ENCODE results near the gene VAPB. TPM values are rescaled to one million over a fixed set of nuclear protein-coding genes. Genes with fewer than 3 reads are reported as not detected.

Gene VAPB
- polyA plus RNA-seq, 1 donor from 2014 or later, result 32.5 TPM

GRCh38 chr20:58382096-58382495 is 6.9 kb upstream of the VAPB start:
- Histone ChIP-seq H4K20me1 (ENCODE audit: insufficient read depth) (no peaks in the 10 kb centered on the region), H3K36me3 (ENCODE audit: insufficient read depth, low read length) (no peaks in the 10 kb centered on the region), H3K79me2 (replicated peaks; ENCODE audit: insufficient read depth, low read length) (no peaks in the 10 kb centered on the region), H3K9ac (ENCODE audit: low read length) (no peak overlapping the region), H2AFZ (ENCODE audit: low read depth, low read length) (no peak overlapping the region), H3K27me3 (ENCODE audit: insufficient read depth, low read depth, low read length) (no peaks in the 10 kb centered on the region), H3K9me2 (ENCODE audit: insufficient read depth, low read length) (no peaks in the 10 kb centered on the region), H3K4me2 (ENCODE audit: low read length) (no peak overlapping the region), H3K4me3 (ENCODE audit: low read length) (no peak overlapping the region), H3K9me3 (ENCODE audit: low read length) (no peaks in the 10 kb centered on the region), H3K27ac (ENCODE audit: low read length) (no peak overlapping the region), H3F3A (ENCODE audit: insufficient read depth, low read length, poor library complexity, severe bottlenecking) (no peaks in the 10 kb centered on the region)
- TF ChIP-seq TAF1 (IDR thresholded peaks at IDR 0.05; ENCODE audit: low read depth), result no peak
- no peak for TF ChIP-seq EZH2 (IDR thresholded peaks at IDR 0.05; ENCODE audit: borderline replicate concordance, insufficient read depth, low read length, poor library complexity, severe bottlenecking)
- TF ChIP-seq EP300 (conservative IDR thresholded peaks at IDR 0.05; ENCODE audit: poor library complexity, severe bottlenecking), result no peak
- no peak for TF ChIP-seq MXI1 (conservative IDR thresholded peaks at IDR 0.05; ENCODE audit: poor library complexity, severe bottlenecking)
- TF ChIP-seq, protein P1, sequence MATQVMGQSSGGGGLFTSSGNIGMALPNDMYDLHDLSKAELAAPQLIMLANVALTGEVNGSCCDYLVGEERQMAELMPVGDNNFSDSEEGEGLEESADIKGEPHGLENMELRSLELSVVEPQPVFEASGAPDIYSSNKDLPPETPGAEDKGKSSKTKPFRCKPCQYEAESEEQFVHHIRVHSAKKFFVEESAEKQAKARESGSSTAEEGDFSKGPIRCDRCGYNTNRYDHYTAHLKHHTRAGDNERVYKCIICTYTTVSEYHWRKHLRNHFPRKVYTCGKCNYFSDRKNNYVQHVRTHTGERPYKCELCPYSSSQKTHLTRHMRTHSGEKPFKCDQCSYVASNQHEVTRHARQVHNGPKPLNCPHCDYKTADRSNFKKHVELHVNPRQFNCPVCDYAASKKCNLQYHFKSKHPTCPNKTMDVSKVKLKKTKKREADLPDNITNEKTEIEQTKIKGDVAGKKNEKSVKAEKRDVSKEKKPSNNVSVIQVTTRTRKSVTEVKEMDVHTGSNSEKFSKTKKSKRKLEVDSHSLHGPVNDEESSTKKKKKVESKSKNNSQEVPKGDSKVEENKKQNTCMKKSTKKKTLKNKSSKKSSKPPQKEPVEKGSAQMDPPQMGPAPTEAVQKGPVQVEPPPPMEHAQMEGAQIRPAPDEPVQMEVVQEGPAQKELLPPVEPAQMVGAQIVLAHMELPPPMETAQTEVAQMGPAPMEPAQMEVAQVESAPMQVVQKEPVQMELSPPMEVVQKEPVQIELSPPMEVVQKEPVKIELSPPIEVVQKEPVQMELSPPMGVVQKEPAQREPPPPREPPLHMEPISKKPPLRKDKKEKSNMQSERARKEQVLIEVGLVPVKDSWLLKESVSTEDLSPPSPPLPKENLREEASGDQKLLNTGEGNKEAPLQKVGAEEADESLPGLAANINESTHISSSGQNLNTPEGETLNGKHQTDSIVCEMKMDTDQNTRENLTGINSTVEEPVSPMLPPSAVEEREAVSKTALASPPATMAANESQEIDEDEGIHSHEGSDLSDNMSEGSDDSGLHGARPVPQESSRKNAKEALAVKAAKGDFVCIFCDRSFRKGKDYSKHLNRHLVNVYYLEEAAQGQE (IDR thresholded peaks at IDR 0.05; ENCODE audit: borderline replicate concordance), result no peak
- no peak for TF ChIP-seq SMC3 (conservative IDR thresholded peaks at IDR 0.05; ENCODE audit: poor library complexity)
- TF ChIP-seq, protein P2, sequence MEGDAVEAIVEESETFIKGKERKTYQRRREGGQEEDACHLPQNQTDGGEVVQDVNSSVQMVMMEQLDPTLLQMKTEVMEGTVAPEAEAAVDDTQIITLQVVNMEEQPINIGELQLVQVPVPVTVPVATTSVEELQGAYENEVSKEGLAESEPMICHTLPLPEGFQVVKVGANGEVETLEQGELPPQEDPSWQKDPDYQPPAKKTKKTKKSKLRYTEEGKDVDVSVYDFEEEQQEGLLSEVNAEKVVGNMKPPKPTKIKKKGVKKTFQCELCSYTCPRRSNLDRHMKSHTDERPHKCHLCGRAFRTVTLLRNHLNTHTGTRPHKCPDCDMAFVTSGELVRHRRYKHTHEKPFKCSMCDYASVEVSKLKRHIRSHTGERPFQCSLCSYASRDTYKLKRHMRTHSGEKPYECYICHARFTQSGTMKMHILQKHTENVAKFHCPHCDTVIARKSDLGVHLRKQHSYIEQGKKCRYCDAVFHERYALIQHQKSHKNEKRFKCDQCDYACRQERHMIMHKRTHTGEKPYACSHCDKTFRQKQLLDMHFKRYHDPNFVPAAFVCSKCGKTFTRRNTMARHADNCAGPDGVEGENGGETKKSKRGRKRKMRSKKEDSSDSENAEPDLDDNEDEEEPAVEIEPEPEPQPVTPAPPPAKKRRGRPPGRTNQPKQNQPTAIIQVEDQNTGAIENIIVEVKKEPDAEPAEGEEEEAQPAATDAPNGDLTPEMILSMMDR (IDR thresholded peaks at IDR 0.05; ENCODE audit: poor library complexity, severe bottlenecking), result no peak
- no peak for TF ChIP-seq RAD21 (conservative IDR thresholded peaks at IDR 0.05)
- TF ChIP-seq POLR2AphosphoS5 (IDR thresholded peaks at IDR 0.05), result no peak

DNA sequence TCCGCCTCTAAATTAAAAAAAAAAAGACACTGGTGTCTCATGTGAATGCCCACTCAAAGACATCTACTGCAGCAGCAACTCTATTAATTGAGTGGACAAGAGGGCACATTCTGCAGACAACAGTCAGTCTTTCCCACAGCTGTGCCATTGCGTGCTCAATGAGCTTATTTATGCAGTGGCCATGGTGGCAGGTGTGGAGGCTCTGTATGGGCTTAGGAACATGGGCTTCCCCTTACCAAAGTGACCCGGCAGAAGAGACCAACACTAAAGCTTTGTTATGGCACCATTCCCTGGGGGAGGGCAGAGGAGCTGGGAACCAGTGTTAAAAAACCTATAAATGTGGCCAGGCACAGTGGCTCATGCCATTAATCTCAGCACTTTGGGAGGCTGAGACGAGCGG is 4.2 kb upstream of the VAPB start:
- no peak overlapping the region for H3K4me3 ChIP-seq (ENCODE audit: low read length)
- H3K27ac ChIP-seq (ENCODE audit: low read length), result no peak overlapping the region
- no peaks in the 10 kb centered on the region for H4K20me1 ChIP-seq (ENCODE audit: insufficient read depth)
- no peaks in the 10 kb centered on the region for H3K27me3 ChIP-seq (ENCODE audit: insufficient read depth, low read depth, low read length)
- H3F3A ChIP-seq (ENCODE audit: insufficient read depth, low read length, poor library complexity, severe bottlenecking), result peaks cover 3% of the 10 kb centered on the region
- no peak overlapping the region for H3K4me2 ChIP-seq (ENCODE audit: low read length)
- no peaks in the 10 kb centered on the region for H3K36me3 ChIP-seq (ENCODE audit: insufficient read depth, low read length)
- no peak overlapping the region for H3K9ac ChIP-seq (ENCODE audit: low read length)
- TF ChIP-seq, protein P2 (IDR thresholded peaks at IDR 0.05; ENCODE audit: poor library complexity, severe bottlenecking), result no peak
- no peaks in the 10 kb centered on the region for H3K9me3 ChIP-seq (ENCODE audit: low read length)
- no peaks in the 10 kb centered on the region for H3K9me2 ChIP-seq (ENCODE audit: insufficient read depth, low read length)
- H2AFZ ChIP-seq (ENCODE audit: low read depth, low read length), result no peak overlapping the region
- H3K79me2 ChIP-seq (replicated peaks; ENCODE audit: insufficient read depth, low read length), result peaks cover 6% of the 10 kb centered on the region

Data from neural cell (in vitro differentiated cells).